GM19193 (cell line): Measurements from ENCODE around the gene COL6A2.

Experiments
- POLR2A ChIP-seq: IDR thresholded peaks from 4 replicates; pipeline ENCODE4 v1.6.1; 2011; ENCODE audit not compliant: insufficient read depth, insufficient read length; ENCODE audit errors: extremely low read depth

COL6A2 gene

GRCh38 chr21:46141767-46142581 is 44.1 kb downstream of the COL6A2 start:
- TF ChIP-seq POLR2A, result no peak

GRCh38 chr21:46142582-46143473 is 44.9 kb downstream of the COL6A2 start:
- no peak for TF ChIP-seq POLR2A

- TF ChIP-seq POLR2A, result no peak
These were observed 46.7 kb downstream of the COL6A2 start for GRCh38 chr21:46144464-46145070.

- no peak for TF ChIP-seq POLR2A
These were observed 47.4 kb downstream of the COL6A2 start for GRCh38 chr21:46145159-46145839.

- no peak for TF ChIP-seq POLR2A
These were observed 48.2 kb downstream of the COL6A2 start for GRCh38 chr21:46145840-46146691.

GRCh38 chr21:46146856-46147255 is 48.9 kb downstream of the COL6A2 start:
- no peak for TF ChIP-seq POLR2A

GRCh38 chr21:46148106-46148505 is 50.2 kb downstream of the COL6A2 start:
- TF ChIP-seq POLR2A, result no peak

GRCh38 chr21:46149205-46149901 is 51.4 kb downstream of the COL6A2 start:
- TF ChIP-seq POLR2A, result no peak

GRCh38 chr21:46150073-46150472 is 52.2 kb downstream of the COL6A2 start:
- TF ChIP-seq POLR2A, result no peak

GRCh38 chr21:46150491-46151121 is 52.7 kb downstream of the COL6A2 start:
- no peak for TF ChIP-seq POLR2A

- no peak for TF ChIP-seq POLR2A
These were observed 53.5 kb downstream of the COL6A2 start for GRCh38 chr21:46151261-46151988.
